ENCODE data around the gene TMEM14C. TPM values are rescaled to one million over a fixed set of nuclear protein-coding genes. Genes with fewer than 3 reads are reported as not detected.

TMEM14C gene
- total and polyA plus RNA-seq, 2 experiments from 2014 or later = 123 to 232 TPM

DNA sequence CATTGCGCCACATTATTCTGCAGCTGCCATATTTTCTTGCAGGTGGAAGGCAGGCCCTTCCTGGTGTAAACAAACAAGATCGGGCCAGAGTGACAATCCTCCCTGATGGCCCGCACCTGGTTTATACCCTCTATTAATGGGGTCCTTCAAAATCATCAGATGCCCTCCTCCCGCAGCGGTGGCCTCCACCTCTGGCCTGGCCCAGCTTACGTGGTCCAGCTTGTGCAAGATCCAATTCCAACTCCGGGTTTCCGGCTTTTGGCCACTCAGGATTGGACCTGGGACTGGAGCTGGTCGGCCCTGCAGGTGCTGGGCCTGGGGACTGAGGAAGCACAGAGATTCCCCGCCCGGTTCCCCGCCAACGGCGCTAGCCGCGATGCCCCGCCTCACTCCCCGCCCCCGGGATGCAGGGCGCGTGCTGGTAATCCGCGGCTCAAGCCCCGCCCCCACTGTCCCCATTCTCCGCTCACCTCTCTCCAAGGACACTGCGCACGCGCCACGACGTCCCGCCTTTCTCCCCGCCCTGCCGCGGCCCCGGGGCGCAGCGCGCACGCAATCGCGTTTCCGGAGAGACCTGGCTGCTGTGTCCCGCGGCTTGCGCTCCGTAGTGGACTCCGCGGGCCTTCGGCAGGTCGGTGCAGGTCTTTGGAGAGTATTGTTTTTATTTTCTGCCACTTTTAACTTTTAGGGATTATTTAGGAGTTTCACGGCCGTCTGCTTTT, 24.5 kb downstream of the TMEM14C start, which contains the start of gene TMEM14B (continued):
- TF ChIP-seq NANOG (IDR thresholded peaks at IDR 0.05; ENCODE audit: borderline replicate concordance) = no peak
- no peak for TF ChIP-seq ZNF462 (CRISPR knock-in tag; IDR thresholded peaks at IDR 0.05)

- DNase-seq (ENCODE audit: low spot score) = no peak
- Histone ChIP-seq H3K27me3 (ENCODE audit: insufficient read depth) (no peaks in the 10 kb centered on the region), H3K79me2 (replicated peaks; ENCODE audit: insufficient read depth) (peaks cover 71% of the 10 kb centered on the region), H2AFZ (no peak overlapping the region), H3F3A (replicated peaks; ENCODE audit: low read depth) (peaks cover 18% of the 10 kb centered on the region), H3K4me1 (ENCODE audit: insufficient read depth) (peaks cover 28% of the 10 kb centered on the region), H3K9me2 (ENCODE audit: insufficient read depth) (no peaks in the 10 kb centered on the region), H4K20me1 (replicated peaks; ENCODE audit: insufficient read depth) (peaks cover 22% of the 10 kb centered on the region; the same call in 1 of the 2 replicates), H3K4me2 (peak overlapping the region; percentile 98; the same call in 1 of the 2 replicates), H3K4me3 (peak overlapping the region; percentile 100; the same call in 1 of the 2 replicates), H3K36me3 (ENCODE audit: insufficient read depth) (peaks cover 14% of the 10 kb centered on the region; the same call in 1 of the 2 replicates), H3K27ac (ENCODE audit: low read depth) (peak overlapping the region; percentile 80; the same call in 1 of the 2 replicates)
- no peak for ATAC-seq
- Mint-ChIP-seq H3K27ac (peak overlapping the region; percentile 32; the same call in 1 of the 2 replicates), H3K36me3 (ENCODE audit: low read depth) (peaks cover 45% of the 10 kb centered on the region), H3K4me3 (0 out of 3 replicates have a peak overlapping the region, but pooled peaks have one; percentile 96), H3K4me1 (peaks cover 27% of the 10 kb centered on the region), H3K27me3 (ENCODE audit: insufficient read depth, low read depth, poor library complexity) (peaks cover 8% of the 10 kb centered on the region), H3K9me3 (no peaks in the 10 kb centered on the region)
- TF ChIP-seq REST (IDR thresholded peaks at IDR 0.05; ENCODE audit: unreplicated experiment) (no peak), CREB1 (CRISPR knock-in tag; IDR thresholded peaks at IDR 0.05; ENCODE audit: low read depth) (no peak), POLR2AphosphoS5 (IDR thresholded peaks at IDR 0.05; ENCODE audit: low read depth) (no peak), ZNF114 (CRISPR knock-in tag; IDR thresholded peaks at IDR 0.05) (no peak), NANOG (IDR thresholded peaks at IDR 0.05; ENCODE audit: borderline replicate concordance) (no peak), EZH2phosphoT487 (IDR thresholded peaks at IDR 0.05; ENCODE audit: unreplicated experiment) (no peak), ZNF331 (CRISPR knock-in tag; IDR thresholded peaks at IDR 0.05; ENCODE audit: low read depth) (no peak), ETS1 (IDR thresholded peaks at IDR 0.05) (no peak)
- TF ChIP-seq, protein P1, sequence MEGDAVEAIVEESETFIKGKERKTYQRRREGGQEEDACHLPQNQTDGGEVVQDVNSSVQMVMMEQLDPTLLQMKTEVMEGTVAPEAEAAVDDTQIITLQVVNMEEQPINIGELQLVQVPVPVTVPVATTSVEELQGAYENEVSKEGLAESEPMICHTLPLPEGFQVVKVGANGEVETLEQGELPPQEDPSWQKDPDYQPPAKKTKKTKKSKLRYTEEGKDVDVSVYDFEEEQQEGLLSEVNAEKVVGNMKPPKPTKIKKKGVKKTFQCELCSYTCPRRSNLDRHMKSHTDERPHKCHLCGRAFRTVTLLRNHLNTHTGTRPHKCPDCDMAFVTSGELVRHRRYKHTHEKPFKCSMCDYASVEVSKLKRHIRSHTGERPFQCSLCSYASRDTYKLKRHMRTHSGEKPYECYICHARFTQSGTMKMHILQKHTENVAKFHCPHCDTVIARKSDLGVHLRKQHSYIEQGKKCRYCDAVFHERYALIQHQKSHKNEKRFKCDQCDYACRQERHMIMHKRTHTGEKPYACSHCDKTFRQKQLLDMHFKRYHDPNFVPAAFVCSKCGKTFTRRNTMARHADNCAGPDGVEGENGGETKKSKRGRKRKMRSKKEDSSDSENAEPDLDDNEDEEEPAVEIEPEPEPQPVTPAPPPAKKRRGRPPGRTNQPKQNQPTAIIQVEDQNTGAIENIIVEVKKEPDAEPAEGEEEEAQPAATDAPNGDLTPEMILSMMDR (conservative IDR thresholded peaks at IDR 0.05; ENCODE audit: low read depth in 2 of 2) = no peak
Observed at GRCh38 chr6:10749734-10750133, 26.9 kb downstream of the TMEM14C start.

All from GM23338 (cell line).